HG03469 (cell line): ENCODE data around the gene RPP38.

Experiments used
- ATAC-seq: cut with Tn5 transposase; IDR thresholded peaks from one replicate; pipeline ENCODE4 v1.9.1; 2021; ENCODE audit warnings: mild to moderate bottlenecking, moderate library complexity, moderate number of reproducible peaks; ENCODE audit not compliant: unreplicated experiment

The RPP38 gene

DNA sequence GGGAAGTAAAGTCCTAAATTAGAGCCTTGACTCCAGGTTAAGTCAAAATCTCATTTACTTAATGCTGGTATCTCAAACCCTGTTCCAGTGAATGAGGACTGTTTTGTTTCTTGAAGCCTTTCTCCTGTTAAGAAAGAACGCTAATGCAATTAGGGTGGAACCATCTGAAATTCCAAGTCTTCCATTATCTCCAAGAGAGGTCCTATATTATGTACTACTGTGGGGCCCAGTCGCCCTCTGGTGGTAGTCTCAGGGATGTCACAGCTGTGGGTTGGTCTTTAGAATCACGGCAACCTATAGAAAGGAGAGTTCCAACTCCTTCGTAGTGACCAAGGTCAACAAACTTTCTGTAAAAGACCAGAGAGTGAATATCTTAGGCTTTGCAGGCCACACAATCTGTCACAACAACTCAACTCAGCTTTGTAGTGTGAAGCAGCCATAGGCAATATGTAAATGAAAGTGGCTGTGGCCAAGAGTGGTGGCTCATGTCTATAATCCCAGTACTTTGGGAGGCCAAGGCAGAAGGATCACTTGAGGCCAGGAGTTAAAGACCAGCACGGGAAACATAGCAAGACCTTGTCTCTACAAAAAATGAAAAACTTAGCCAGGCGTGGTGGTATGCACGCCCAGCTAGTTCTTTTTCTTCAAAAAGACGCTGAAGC lies 9.3 kb downstream of the RPP38 start:
- no peak for ATAC-seq

DNA sequence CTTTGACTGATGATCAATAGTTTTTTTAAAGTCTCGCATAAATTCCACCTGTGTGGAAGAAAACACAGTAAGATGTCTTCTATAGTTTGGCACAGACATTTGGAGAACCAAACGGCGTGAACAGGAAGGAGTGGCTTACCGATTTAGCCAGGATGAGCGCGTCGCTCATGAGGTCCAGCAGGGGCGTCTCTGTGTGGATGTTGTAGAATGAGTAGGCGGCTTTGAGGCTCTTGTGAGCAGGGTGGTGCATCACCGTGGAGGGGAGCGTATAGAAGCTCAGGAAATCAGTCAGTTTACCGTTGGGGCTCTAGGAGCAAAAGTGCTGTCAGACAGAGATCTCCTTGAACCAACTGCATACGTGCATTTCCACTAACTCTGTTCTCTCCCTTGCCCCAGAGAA lies 15.5 kb downstream of the RPP38 start:
- ATAC-seq, result no peak

- no peak for ATAC-seq
Measured at GRCh38 chr10:15113766-15114165, 16.6 kb downstream of the RPP38 start.

GRCh38 chr10:15116225-15116624 lies 19.1 kb downstream of the RPP38 start:
- ATAC-seq, result no peak

DNA sequence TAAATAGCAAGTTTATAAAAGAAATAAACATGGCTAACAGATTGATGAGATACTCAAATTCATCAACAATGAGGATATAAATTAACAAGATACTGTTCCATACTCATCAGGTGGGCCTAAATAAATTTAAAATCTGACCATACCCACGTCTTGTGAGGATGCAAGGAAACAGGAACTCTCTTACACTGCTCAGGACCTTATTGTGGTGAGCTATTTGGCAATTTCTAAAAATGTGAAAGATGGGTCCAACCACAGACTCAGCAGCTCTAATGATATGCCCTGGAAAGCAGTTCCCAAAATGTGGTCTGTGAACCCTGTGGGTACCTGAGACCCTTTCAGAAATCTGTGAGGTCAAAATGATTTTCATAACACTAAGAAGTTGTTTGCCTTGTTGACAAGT lies 21.5 kb downstream of the RPP38 start:
- no peak for ATAC-seq

GRCh38 chr10:15120523-15120922 lies 23.4 kb downstream of the RPP38 start:
- ATAC-seq, result no peak

DNA sequence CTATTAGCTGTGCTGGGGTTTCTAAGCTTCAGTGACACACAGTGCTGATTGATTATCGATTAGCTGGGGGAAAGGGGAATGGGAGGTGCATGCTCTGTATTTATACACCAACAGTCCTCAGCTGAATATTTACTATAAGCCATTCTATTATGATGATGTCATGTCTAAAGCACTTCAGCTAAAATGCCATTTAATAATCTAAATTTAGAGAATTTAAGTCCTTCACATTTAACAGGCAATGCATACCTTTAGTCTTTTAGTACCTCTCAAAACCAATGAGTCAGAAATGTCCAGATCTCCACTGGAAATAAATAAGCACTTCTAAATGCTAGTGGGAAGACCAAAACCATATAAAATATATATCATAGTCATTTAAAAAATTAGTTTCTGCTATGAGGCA lies 24.6 kb downstream of the RPP38 start:
- ATAC-seq, result no peak

- ATAC-seq, result peak; percentile 70
Measured at GRCh38 chr10:15122477-15123030, 25.4 kb downstream of the RPP38 start.

GRCh38 chr10:15123749-15124184 lies 26.6 kb downstream of the RPP38 start:
- ATAC-seq, result no peak

DNA sequence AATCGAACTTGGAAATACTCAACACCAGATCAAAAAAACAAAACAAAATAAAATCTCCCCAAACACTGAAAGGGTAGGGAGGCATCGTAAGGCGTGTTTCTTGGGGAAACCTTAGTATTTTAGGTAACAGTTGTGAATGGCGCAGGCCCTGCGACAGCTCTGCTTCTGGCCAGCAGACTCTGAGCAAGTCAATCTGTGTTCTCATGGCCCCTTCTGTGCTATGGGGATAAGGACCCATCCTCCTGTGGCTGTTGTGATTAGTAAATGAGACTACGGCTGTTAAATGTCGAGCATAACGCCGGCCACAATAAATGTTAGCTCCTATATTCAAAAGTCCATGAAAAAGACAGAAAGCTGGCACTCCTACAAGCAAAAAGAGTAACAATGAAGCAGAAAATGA lies 27.0 kb downstream of the RPP38 start:
- ATAC-seq, result no peak

GRCh38 chr10:15124908-15125307 lies 27.8 kb downstream of the RPP38 start:
- ATAC-seq, result no peak

DNA sequence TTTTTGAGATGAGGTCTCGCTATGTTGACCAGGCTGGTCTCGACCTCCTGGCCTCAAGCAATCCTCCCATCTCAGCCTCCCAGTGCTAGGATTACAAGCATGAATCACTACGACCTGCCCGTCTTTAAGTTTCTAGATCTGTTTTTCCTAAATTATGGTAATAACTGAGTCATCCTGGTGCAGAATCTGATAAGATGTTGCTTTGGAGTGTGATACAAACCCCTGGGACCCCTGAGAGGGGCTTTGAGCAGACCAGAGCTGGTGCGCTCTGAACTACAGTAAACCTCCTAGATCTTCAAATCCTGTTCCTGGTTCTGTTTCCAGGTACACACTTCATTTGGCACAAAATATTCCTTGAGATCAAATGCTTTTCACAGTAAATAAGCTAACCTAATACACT lies 34.2 kb downstream of the RPP38 start:
- no peak for ATAC-seq

DNA sequence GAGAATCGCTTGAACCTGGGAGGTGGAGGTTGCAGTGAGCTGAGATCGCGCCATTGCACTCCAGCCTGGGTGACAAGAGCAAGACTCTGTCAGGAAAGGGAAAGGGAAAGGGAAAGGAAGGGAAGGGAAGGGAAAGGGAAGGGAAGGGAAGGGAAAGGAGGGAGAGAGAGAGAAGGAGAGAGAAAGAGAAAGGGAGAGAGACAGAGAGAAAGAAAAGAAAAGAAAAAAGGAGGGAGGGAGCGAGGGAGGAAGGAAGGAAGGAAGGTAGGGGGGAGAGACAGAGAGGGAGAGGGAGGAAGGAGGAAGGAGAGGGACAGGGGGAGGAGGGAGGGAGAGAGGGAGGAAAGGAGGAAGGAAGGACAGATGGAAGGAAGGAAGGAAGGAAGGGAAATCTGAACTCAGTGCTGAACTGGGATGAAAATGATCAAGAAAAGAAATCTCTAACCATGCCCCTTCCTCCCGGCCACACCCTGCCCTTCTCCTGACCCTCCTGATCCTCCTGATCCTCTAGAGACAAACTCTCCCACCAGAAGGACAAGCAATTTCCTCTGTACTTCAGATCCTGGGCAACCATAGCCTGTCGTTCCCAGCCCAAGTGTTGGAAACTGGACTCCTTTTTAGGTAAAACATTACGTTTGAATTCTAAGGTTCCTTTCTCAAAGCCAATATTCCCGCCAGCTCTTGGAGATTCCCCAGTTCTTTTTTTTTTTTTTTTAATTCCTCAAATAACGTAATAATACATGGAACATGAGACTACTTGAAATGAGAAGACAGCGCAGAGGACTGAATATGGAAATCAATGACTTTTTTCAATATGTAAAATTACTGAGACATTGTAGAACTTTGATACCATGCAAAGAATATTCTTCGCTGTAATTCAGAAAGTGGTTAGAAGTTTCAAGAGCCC lies 39.2 kb downstream of the RPP38 start:
- no peak for ATAC-seq

GRCh38 chr10:15137036-15137359 lies 39.8 kb downstream of the RPP38 start:
- ATAC-seq, result no peak

GRCh38 chr10:15137636-15138035 lies 40.5 kb downstream of the RPP38 start:
- no peak for ATAC-seq

- no peak for ATAC-seq
Measured at GRCh38 chr10:15140698-15141097, 43.5 kb downstream of the RPP38 start.

DNA sequence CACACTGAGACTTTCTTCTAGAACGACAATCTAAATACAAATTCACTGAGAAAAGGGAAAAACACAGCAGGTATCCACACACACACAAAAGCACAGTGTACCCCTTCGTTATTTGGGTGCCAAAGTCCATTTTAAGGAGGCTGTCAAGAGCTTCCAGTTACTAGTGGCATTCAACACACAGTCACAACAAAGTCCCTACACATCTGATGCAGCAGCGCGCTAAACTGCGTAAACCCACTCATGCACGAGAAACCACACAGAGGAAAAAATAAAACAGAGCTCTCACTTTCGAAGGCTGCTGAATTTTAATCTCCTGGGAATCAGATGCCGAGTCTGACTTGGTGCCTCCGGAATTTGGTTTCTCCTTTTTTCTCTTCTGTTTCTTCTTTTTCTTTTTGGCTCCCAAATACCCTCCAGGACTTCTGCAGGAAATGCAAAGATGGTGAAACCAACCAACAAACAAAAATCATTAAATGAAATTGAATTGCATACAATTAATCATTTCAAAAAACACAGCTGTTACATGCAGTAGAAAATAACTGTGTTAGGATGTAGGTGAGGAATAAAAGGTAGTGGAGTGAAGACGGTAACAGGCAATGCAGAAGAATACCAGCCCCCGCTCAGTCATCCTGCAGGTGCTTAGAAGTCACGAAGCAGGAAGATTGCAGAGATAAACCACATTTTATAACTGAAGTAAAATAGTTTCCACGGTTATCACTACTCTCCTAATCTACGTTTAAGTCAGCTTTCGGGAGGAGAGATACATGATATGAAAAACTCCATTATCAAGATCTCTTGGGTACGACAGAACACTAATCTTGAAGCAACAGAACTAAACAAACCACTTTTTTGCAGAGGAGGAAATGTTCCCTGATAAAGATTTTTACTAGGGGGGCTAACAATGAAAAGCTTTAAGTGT lies 44.2 kb downstream of the RPP38 start:
- peak; percentile 93 for ATAC-seq

DNA sequence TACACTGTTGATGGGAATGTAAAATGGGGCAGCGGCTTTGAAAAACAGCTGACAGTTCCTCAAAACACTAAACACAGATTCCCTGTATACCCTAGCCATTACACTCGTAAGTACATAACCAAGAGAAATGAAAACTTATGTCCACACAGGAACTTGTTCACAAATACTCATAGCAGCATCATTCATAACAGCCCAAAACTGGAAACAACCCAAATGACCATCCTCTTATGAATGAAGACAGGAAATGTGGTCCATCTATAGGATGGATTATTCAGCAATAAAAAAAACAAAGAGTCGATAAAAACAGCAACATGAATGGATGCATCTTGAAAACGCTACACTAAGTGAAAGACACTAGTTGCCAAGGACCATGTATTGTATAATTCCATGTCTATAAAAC lies 47.6 kb downstream of the RPP38 start:
- ATAC-seq, result no peak

- ATAC-seq, result no peak
Measured at GRCh38 chr10:15146366-15146765, 49.2 kb downstream of the RPP38 start.

DNA sequence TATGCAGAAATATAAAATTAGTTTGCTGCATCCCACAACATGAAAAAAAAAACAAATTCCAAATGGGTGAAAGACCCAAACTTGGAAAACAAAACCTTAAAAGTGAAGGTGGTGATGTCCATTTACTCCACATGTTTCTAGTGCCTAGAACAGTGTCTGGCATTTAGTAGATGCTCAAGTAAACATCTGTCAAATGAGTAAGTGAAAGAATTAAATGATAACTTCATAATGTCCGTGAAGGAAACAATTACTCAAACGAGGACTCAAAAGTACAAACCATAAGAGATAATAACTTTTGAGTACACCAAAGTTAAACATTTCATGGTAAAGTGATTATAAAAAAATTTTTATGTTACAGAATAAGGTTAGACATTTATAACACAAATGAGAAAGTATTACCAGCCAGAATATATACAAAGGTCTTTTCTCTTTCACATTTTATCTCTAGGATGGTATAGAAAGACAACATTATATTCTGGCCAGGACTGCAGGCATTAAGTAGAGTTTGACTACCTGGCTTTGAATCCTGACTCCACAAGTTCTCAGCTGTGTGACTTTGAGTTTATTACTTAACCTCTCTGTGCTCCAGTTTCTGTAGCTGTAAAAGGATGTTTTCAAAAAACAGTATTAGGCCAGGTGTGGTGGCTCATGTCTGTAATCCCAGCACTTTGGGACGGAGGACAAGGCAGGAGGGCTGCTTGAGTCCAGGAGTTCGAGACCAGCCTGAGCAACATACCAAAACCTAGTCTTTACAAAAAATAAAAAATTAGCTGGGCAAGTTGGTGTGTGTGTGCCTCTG lies 50.6 kb downstream of the RPP38 start:
- no peak for ATAC-seq
